ENCODE results near the gene STAC3. TPM values are rescaled to one million over a fixed set of nuclear protein-coding genes. Genes with fewer than 3 reads are reported as not detected.

Gene STAC3
- total and polyA plus RNA-seq, 12 donors = 0.30 to 10.5 (median 2.5) TPM

- TF ChIP-seq POLR2A (IDR thresholded peaks at IDR 0.05) = no peak
- Histone ChIP-seq H3K4me3 (no peak overlapping the region), H3K27ac (no peak overlapping the region), H3K27me3 (peaks cover 11% of the 10 kb centered on the region), H3K36me3 (replicated peaks in 1 of 2) (peaks cover 0 to 30% of the 10 kb centered on the region in 2 donors), H3K9me3 (replicated peaks in 1 of 3) (no peaks in the 10 kb centered on the region), H3K4me1 (replicated peaks in 1 of 2) (peaks cover 9 to 12% of the 10 kb centered on the region in 2 donors)
- WGBS, 4 donors = 93 to 99% (median 94%) methylated on average over 6 to 13 of the region's 13 CpGs
- intact Hi-C loops (cut with DNase I) = no loop called here
- no peak for DNase-seq
These were observed 19.5 kb downstream of the STAC3 start for GRCh38 chr12:57231276-57232021.

GRCh38 chr12:57230381-57231155 is 20.4 kb downstream of the STAC3 start:
- Histone ChIP-seq H3K4me1 (replicated peaks in 1 of 2) (peaks cover 9 to 12% of the 10 kb centered on the region in 2 donors), H3K36me3 (replicated peaks in 1 of 2) (peaks cover 0 to 30% of the 10 kb centered on the region in 2 donors), H3K27me3 (peaks cover 17% of the 10 kb centered on the region), H3K9me3 (replicated peaks in 1 of 3) (no peaks in the 10 kb centered on the region), H3K4me3 (peak overlapping the region in 2 of 4 donors; percentile 33 to 58), H3K27ac (peak overlapping the region in 3 of 5 donors; percentile 44 to 87 (median 84))
- TF ChIP-seq CTCF (IDR thresholded peaks at IDR 0.05) = no peak
- TF ChIP-seq POLR2A (IDR thresholded peaks at IDR 0.05) = no peak
- intact Hi-C loops (cut with DNase I) = no loop called here
- DNase-seq = no peak
- WGBS, 4 donors = 65 to 74% (median 70%) methylated on average over 9 to 10 of the region's 10 CpGs

- 0 to 1% (median 0%) methylated on average over 17 to 42 of the region's 42 CpGs for WGBS, 4 donors
These were observed 21.2 kb downstream of the STAC3 start, which contains the start of gene SHMT2 for GRCh38 chr12:57229634-57230380. Gene SHMT2, plus strand, starts transcription at chr12:57229711. Its CDS starts 68 bp downstream, at chr12:57229779.

More at GRCh38 chr12:57229634-57230380, 21.2 kb downstream of the STAC3 start, which contains the start of gene SHMT2:
- Histone ChIP-seq H3K36me3 (replicated peaks in 1 of 2) (peaks cover 0 to 30% of the 10 kb centered on the region in 2 donors), H3K4me1 (replicated peaks in 1 of 2) (peaks cover 9 to 12% of the 10 kb centered on the region in 2 donors), H3K27ac (peak within 1 kb of the TSS in 4 of 5 donors; percentile 44 to 87 (median 79)), H3K4me3 (peak within 1 kb of the TSS in 3 of 4 donors; percentile 33 to 58 (median 57)), H3K9me3 (replicated peaks in 1 of 3) (no peaks in the 10 kb centered on the region), H3K27me3 (peaks cover 25% of the 10 kb centered on the region)
- DNase-seq = peak; percentile 93 to 97 (median 96)
- intact Hi-C loops (cut with DNase I) = no loop called here
- TF ChIP-seq CTCF (IDR thresholded peaks at IDR 0.05) (peak in 1 of 6 experiments; percentile 0), POLR2A (IDR thresholded peaks at IDR 0.05) (peak in 1 of 2 donors; percentile 34)

Data from adrenal gland (tissue), 12 donors.